Trophoblast cell (in vitro differentiated cells and primary cell): ENCODE results near the gene ARID3A.

ENCODE experiments used
- DNase-seq, 2 donors: peaks; one replicate each; pipeline ENCODE4 v3.0.0-alpha.2; 2016
- H2AFZ ChIP-seq: 2 replicates; pipeline ENCODE4 v1.6.1; 2013; ENCODE audit warnings: low read length, moderate library complexity, mild to moderate bottlenecking; ENCODE audit not compliant: insufficient read depth, poor library complexity
- H2AK5ac ChIP-seq: 2 replicates; pipeline ENCODE4 v1.6.1; 2013; ENCODE audit warnings: mild to moderate bottlenecking, low read length
- H2BK120ac ChIP-seq: 2 replicates; pipeline ENCODE4 v1.6.1; 2013; ENCODE audit warnings: low read length, mild to moderate bottlenecking, moderate library complexity; ENCODE audit not compliant: insufficient read depth, poor library complexity
- H2BK12ac ChIP-seq: 2 replicates; pipeline ENCODE4 v1.6.1; 2013; ENCODE audit warnings: mild to moderate bottlenecking, low read length, moderate library complexity
- H2BK5ac ChIP-seq: 2 replicates; pipeline ENCODE4 v1.6.1; 2013; ENCODE audit warnings: low read length, low read depth, moderate library complexity, mild to moderate bottlenecking; ENCODE audit not compliant: poor library complexity
- H3K14ac ChIP-seq: 2 replicates; pipeline ENCODE4 v1.6.1; 2013; ENCODE audit warnings: mild to moderate bottlenecking, low read length
- H3K18ac ChIP-seq: 2 replicates; pipeline ENCODE4 v1.6.1; 2013; ENCODE audit warnings: mild to moderate bottlenecking, low read length
- H3K23ac ChIP-seq: 2 replicates; pipeline ENCODE4 v1.6.1; 2013; ENCODE audit warnings: low read length
- H3K27ac ChIP-seq: 2 replicates; pipeline ENCODE4 v1.5.1; 2013; ENCODE audit warnings: low read depth, mild to moderate bottlenecking, inconsistent platforms, low read length, moderate library complexity
- H3K27me3 ChIP-seq: 2 replicates; pipeline ENCODE4 v1.6.1; 2013; ENCODE audit warnings: inconsistent platforms, mild to moderate bottlenecking, low read length, moderate library complexity; ENCODE audit not compliant: insufficient read depth
- H3K36me3 ChIP-seq, 2 experiments: 1 replicate in 1 of 2; 2 replicates in 1 of 2; pipeline ENCODE4 v1.6.1; 2013; ENCODE audit warnings: low read length in 2 of 2, mild to moderate bottlenecking in 2 of 2, moderate library complexity in 1 of 2; ENCODE audit not compliant: insufficient read depth in 2 of 2, control insufficient read depth in 1 of 2
- H3K4ac ChIP-seq: 2 replicates; pipeline ENCODE4 v1.6.1; 2013; ENCODE audit warnings: low read depth, mild to moderate bottlenecking, low read length, moderate library complexity
- H3K4me1 ChIP-seq, 2 experiments: 1 replicate in 1 of 2; 2 replicates in 1 of 2; pipeline ENCODE4 v1.6.1; 2013; ENCODE audit warnings: low read length in 2 of 2, mild to moderate bottlenecking in 2 of 2, moderate library complexity in 1 of 2; ENCODE audit not compliant: insufficient read depth in 2 of 2, control insufficient read depth in 1 of 2
- H3K4me2 ChIP-seq: 2 replicates; pipeline ENCODE4 v1.6.1; 2013; ENCODE audit warnings: inconsistent platforms, mild to moderate bottlenecking, low read length, moderate library complexity
- H3K4me3 ChIP-seq: 2 replicates; pipeline ENCODE4 v1.5.1; 2013; ENCODE audit warnings: mild to moderate bottlenecking, low read depth, low read length, inconsistent platforms
- H3K79me1 ChIP-seq: one replicate; pipeline ENCODE4 v1.6.1; 2013; ENCODE audit warnings: low read length
- H3K79me2 ChIP-seq: 2 replicates; pipeline ENCODE4 v1.6.1; 2013; ENCODE audit warnings: low read length, mild to moderate bottlenecking; ENCODE audit not compliant: control insufficient read depth, insufficient read depth, poor library complexity
- H3K9ac ChIP-seq: 2 replicates; pipeline ENCODE4 v1.6.1; 2013; ENCODE audit warnings: mild to moderate bottlenecking, low read length
- H3K9me3 ChIP-seq: 2 replicates; pipeline ENCODE4 v1.6.1; 2013; ENCODE audit warnings: low read depth, mild to moderate bottlenecking, control low read depth, inconsistent platforms, low read length; ENCODE audit not compliant: insufficient read depth
- H4K12ac ChIP-seq: 2 replicates; pipeline ENCODE4 v1.6.1; 2013; ENCODE audit warnings: low read depth, mild to moderate bottlenecking, low read length, moderate library complexity
- H4K8ac ChIP-seq: 2 replicates; pipeline ENCODE4 v1.6.1; 2013; ENCODE audit warnings: low read depth, mild to moderate bottlenecking, low read length, moderate library complexity
- H4K91ac ChIP-seq: one replicate; pipeline ENCODE4 v1.6.1; 2013; ENCODE audit warnings: low read depth, mild to moderate bottlenecking, low read length, moderate library complexity
- WGBS: extraction: QIAGEN DNeasy Blood & Tissue Kit; methylation state at CpG from one replicate; pipeline ENCODE4 v1.1.7; 2013; ENCODE audit warnings: missing lambda C conversion rate; ENCODE audit not compliant: insufficient read length, insufficient coverage; ENCODE audit errors: extremely low coverage; 5-methylcytosine and 5-hydroxymethylcytosine counted together

ARID3A gene

GRCh38 chr19:887599-887998 lies 38.2 kb upstream of the ARID3A start:
- no peak overlapping the region for H3K4me2 ChIP-seq
- H3K9ac ChIP-seq, result no peak overlapping the region
- WGBS, result no CpG with 5 or more reads among the region's 10 CpGs
- no peak overlapping the region for H2BK5ac ChIP-seq
- H2BK120ac ChIP-seq, result no peak overlapping the region
- peaks cover 21 to 30% of the 10 kb centered on the region in 2 experiments for H3K4me1 ChIP-seq
- H4K12ac ChIP-seq, result no peak overlapping the region
- H3K27ac ChIP-seq, result no peak overlapping the region
- H3K79me2 ChIP-seq, result peaks cover 4% of the 10 kb centered on the region
- no peak overlapping the region for H2AK5ac ChIP-seq
- H3K4me3 ChIP-seq, result no peak overlapping the region
- DNase-seq, result no peak
- no peak overlapping the region for H2BK12ac ChIP-seq
- no peak overlapping the region for H3K23ac ChIP-seq
- no peak overlapping the region for H3K18ac ChIP-seq
- no peak overlapping the region for H4K8ac ChIP-seq
- H3K27me3 ChIP-seq, result no peaks in the 10 kb centered on the region
- peaks cover 13% of the 10 kb centered on the region for H3K79me1 ChIP-seq
- no peak overlapping the region for H3K4ac ChIP-seq
- peaks cover 5% of the 10 kb centered on the region for H3K9me3 ChIP-seq
- H2AFZ ChIP-seq, result no peak overlapping the region
- H4K91ac ChIP-seq, result no peak overlapping the region
- H3K36me3 ChIP-seq, result peaks cover 50 to 52% of the 10 kb centered on the region in 2 experiments
- H3K14ac ChIP-seq, result no peak overlapping the region

GRCh38 chr19:888581-889385 lies 37.1 kb upstream of the ARID3A start:
- Histone ChIP-seq H3K36me3 (peaks cover 43 to 45% of the 10 kb centered on the region in 2 experiments), H3K18ac (no peak overlapping the region), H2BK12ac (no peak overlapping the region), H2AK5ac (no peak overlapping the region), H4K91ac (no peak overlapping the region), H3K9ac (no peak overlapping the region), H2AFZ (no peak overlapping the region), H3K27me3 (no peaks in the 10 kb centered on the region), H3K79me2 (peaks cover 6% of the 10 kb centered on the region), H3K4me2 (no peak overlapping the region), H3K79me1 (peaks cover 18% of the 10 kb centered on the region), H3K9me3 (peaks cover 5% of the 10 kb centered on the region), H3K4ac (no peak overlapping the region), H3K27ac (no peak overlapping the region), H2BK120ac (no peak overlapping the region), H4K12ac (no peak overlapping the region), H3K14ac (no peak overlapping the region), H4K8ac (no peak overlapping the region), H3K23ac (no peak overlapping the region), H2BK5ac (no peak overlapping the region), H3K4me3 (no peak overlapping the region), H3K4me1 (peaks cover 14 to 22% of the 10 kb centered on the region in 2 experiments)
- WGBS, result no CpG with 5 or more reads among the region's 30 CpGs
- no peak for DNase-seq

GRCh38 chr19:889662-890295 lies 36.1 kb upstream of the ARID3A start:
- H4K12ac ChIP-seq, result no peak overlapping the region
- peaks cover 4% of the 10 kb centered on the region for H3K79me2 ChIP-seq
- no peak overlapping the region for H3K4me2 ChIP-seq
- no peak overlapping the region for H3K23ac ChIP-seq
- peaks cover 11% of the 10 kb centered on the region for H3K79me1 ChIP-seq
- no peak overlapping the region for H2BK12ac ChIP-seq
- H3K9me3 ChIP-seq, result peaks cover 5% of the 10 kb centered on the region
- H2AK5ac ChIP-seq, result no peak overlapping the region
- peak in 1 of 2 donors; percentile 52 for DNase-seq
- H3K4ac ChIP-seq, result no peak overlapping the region
- no peak overlapping the region for H3K18ac ChIP-seq
- no peak overlapping the region for H2AFZ ChIP-seq
- H3K14ac ChIP-seq, result no peak overlapping the region
- H3K27ac ChIP-seq, result no peak overlapping the region
- no peak overlapping the region for H2BK120ac ChIP-seq
- H3K9ac ChIP-seq, result no peak overlapping the region
- H3K4me1 ChIP-seq, result peaks cover 5 to 13% of the 10 kb centered on the region in 2 experiments
- WGBS, result no CpG with 5 or more reads among the region's 26 CpGs
- H3K36me3 ChIP-seq, result peaks cover 39 to 40% of the 10 kb centered on the region in 2 experiments
- H4K91ac ChIP-seq, result no peak overlapping the region
- H3K27me3 ChIP-seq, result no peaks in the 10 kb centered on the region
- no peak overlapping the region for H2BK5ac ChIP-seq
- peak overlapping the region; percentile 53 for H3K4me3 ChIP-seq
- H4K8ac ChIP-seq, result no peak overlapping the region

GRCh38 chr19:890831-891230 lies 35.0 kb upstream of the ARID3A start:
- H3K18ac ChIP-seq, result no peak overlapping the region
- no peak overlapping the region for H2BK12ac ChIP-seq
- H4K8ac ChIP-seq, result no peak overlapping the region
- no CpG with 5 or more reads among the region's 18 CpGs for WGBS
- H4K12ac ChIP-seq, result no peak overlapping the region
- no peak overlapping the region for H3K4me2 ChIP-seq
- DNase-seq, result no peak
- H2BK120ac ChIP-seq, result no peak overlapping the region
- no peak overlapping the region for H3K9ac ChIP-seq
- no peaks in the 10 kb centered on the region for H3K27me3 ChIP-seq
- H3K79me1 ChIP-seq, result peaks cover 10% of the 10 kb centered on the region
- H3K4me3 ChIP-seq, result no peak overlapping the region
- H3K14ac ChIP-seq, result no peak overlapping the region
- peaks cover 29 to 30% of the 10 kb centered on the region in 2 experiments for H3K36me3 ChIP-seq
- H3K27ac ChIP-seq, result no peak overlapping the region
- no peak overlapping the region for H2BK5ac ChIP-seq
- peaks cover 5 to 8% of the 10 kb centered on the region in 2 experiments for H3K4me1 ChIP-seq
- no peak overlapping the region for H3K23ac ChIP-seq
- H2AK5ac ChIP-seq, result no peak overlapping the region
- no peak overlapping the region for H4K91ac ChIP-seq
- peaks cover 3% of the 10 kb centered on the region for H3K9me3 ChIP-seq
- H2AFZ ChIP-seq, result no peak overlapping the region
- peaks cover 4% of the 10 kb centered on the region for H3K79me2 ChIP-seq
- no peak overlapping the region for H3K4ac ChIP-seq
